ENCODE measurements around the gene FGF19.

The FGF19 gene

DNA sequence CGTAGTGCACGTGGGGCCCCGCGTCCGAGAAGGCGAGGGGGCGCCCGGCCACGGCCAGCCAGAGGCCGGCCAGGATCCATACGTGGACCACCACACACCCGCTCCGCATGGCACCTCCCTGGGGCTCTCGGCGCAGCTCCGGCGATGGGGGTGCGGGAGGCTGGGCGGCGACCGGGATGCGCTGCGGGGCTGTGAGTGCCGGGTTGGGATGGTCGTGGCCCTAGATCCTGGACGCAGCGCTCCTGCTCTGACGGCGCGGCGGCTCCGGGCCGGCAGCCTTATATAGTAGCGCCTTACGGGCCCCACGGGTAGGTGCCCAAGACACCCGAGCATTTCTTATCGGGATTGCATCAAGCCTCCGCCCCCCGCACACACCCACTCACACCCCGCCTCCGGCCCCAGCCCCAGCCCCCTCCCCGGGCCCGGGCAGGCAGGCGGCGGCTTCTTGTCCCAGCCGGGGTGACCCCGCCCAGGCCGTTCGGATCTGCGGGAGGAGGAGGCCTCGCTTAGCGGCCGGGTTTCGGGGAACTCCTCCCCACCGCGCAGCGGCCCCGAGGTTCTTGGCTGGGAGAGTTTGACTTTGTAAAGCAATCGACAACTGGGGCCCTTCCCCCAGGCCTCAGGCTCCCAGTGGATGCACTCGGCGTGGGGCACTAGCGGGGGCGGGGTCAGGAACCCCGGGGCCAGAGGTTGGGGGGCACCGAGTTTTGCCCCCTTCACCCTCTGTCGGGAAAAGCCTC is at the start of gene FGF19:
Gene FGF19, minus strand, starts transcription at position 255 of the 740 bp plus-strand sequence. Its CDS starts 146 bp downstream, at position 109.
- peak; percentile 53 for DNase-seq

- DNase-seq: no peak
Measured at GRCh38 chr11:69752890-69753289, 49.1 kb upstream of the FGF19 start.

DNA sequence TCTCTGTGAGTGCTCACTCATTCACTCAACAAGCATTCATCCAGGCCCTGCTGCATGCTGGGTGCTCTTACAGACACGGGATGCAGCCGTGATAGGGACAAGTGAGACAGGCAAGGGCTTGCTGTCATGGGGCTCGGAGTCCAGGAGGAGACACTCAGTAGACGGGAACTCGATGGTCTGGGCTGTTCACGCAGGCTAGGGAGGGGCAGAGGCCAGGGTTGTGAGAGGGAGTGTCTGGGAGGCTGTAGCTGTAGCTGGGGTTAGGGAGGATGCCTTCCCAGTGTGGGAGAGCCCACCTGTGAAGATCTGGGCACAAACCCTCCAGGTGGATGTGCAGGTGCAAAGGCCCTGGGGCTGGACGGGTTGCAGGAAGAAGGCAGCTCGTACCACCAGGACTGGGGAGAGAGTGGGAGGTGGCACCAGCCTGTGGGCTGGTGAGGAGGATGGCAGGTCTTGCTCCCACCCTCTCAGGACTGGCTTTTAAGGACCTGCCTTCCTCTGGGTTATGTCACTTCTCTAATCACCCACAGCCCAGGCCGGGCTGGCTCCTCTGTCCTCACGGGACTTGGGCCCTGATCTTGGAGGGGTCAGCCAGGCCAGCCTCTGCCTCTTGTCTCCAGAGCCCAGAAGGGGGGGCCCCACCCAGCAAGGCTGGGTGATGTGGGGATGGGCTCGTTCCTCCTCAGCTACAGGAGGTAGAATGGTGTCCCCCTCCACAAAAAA is 47.2 kb upstream of the FGF19 start:
- DNase-seq: no peak

- DNase-seq: no peak
Measured at GRCh38 chr11:69750108-69750850, 46.5 kb upstream of the FGF19 start.

DNA sequence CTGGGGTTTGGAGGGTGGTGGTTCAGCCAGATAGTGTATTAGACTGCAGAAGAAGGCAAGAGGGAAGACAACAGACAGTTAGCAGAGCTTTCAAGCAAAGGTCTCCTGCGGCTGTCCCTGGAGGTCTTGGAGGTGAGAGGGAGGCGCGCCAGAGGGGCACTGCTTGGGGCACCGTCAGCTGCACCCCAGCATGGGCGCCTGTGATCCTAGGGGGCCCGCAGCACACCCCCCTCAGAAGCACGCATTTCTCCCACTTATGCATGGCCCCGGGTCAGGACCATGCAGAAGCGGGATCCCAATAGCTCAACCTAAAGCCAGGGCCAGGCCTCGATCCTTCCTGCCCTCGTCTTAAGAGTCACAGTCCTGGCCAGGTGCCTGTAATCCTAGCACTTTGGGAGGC is 44.8 kb upstream of the FGF19 start:
- no peak for DNase-seq

DNA sequence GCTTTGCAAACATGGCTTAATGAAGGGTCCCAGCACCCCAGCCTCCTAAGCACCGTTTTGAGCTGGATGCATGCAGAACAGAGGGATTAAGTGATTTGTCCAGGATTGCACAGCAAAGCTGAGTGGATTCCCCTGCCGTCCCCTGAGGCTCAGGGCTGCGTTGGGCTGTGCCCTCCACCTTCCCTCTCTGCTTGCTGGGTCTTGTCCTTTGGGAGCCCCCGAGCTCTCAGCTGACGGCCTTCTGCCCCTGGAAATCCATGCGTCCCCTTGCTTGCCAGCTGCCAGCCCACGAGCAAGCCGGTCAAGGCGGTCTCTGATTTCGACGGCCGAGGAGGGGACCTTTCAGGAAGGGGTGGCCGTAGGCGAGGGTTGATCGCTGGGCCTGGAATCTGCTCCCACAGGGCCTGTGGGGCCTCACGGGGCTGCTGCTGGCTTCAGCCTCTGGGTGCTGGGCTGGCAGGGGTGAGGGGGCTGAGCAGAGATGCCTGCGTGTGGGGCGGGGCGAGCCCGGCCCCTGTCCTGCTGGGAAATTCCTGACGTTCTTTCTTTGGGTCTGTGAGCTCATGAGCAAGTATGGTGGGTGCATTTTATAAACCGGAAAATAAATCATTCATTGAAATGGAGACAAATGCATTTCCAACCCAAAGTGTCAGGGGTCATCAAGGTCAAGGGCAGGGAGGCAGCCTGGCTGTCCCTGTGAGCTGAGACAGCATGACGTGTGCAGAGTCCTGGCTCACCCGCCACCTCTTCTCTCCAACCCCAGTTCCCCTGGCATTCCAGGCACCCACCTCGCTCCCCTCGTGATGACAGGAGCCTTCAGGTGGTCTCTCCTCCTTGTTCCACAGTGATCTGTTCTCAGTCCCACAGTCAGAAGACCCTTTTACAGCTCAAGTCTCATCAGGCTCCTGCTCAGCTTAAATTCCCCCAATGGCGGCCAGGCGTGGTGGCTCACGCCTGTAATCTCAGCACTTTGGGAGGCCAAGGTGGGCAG is 43.2 kb upstream of the FGF19 start:
- no peak for DNase-seq

- no peak for DNase-seq
Measured at GRCh38 chr11:69746140-69746539, 42.3 kb upstream of the FGF19 start.

DNA sequence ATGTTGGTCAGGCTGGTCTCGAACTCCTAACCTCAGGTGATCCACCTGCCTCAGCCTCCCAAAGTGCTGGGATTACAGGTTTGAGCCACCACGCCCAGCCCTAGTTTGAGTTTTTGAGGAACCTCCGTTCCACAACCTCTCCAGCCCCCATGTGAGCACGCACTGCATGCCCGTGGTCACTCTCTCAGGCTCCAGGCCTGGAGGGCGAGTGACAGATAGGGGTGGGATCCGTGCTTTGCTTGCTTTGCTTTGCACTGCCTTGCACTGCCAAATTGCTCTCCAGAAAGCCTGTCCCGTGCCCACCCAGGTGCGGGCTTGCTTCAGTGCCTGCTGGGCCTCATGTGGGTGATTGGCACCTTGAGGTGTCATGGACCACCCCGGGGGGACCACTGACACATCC is 41.4 kb upstream of the FGF19 start:
- no peak for DNase-seq

GRCh38 chr11:69744435-69744834 is 40.6 kb upstream of the FGF19 start:
- DNase-seq: no peak

DNA sequence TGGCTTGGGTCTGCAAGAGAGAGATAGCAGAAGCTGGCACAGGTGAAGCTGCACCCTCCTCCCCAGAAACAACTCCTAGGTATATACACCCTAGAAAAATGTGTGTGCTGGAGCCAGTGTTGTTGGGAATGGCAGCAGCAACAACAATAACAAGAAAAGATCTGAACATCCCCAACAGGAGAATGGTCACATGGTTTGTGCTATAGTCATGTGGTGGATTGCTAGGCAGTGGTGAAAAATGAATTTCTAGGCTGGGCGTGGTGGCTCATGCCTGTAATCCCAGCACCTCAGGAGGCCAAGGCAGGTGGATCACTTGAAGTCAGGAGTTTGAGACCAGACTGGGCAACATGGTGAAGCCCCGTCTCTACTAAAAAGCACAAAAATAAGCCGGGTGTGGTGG is 31.0 kb upstream of the FGF19 start:
- DNase-seq: no peak

DNA sequence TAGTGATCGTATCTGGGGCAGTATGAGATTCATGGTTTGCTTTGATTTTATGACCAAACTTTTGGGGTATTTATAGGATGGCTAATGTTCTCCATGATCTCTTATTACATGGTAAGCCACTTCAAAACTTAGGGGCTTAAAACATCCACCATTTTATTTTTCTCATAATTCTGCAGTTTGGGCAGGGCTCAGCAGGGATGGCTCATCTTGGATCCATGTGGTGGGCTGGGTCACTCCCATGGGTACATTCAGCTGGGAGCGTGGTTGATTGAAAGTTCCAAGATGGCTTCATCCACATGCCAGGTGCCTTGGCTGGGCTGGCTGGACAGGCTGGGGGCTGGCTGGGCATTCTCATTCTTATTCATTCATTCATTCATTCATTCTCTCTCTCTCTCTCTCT is 30.5 kb upstream of the FGF19 start:
- DNase-seq: no peak

GRCh38 chr11:69732910-69733309 is 29.1 kb upstream of the FGF19 start:
- no peak for DNase-seq

DNA sequence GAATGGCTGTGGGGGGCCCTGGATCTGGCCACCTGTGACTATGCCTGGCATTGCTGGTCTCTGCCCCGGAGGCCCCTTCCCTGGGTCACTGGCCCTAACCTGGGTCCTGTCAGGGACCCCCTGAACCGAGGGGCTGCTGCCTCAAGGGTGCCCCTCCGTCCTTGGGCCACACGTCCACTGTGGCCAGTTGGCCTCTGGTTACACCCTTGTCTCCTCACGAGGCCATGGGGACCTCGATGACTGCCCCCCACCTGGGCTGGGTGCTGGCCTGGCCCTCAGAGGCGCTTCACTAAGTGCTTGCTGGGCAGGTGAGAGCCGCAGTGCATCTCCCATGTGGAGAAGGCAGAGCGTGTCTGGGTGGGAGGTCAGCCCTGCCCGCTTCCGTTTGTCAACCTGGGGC is 27.3 kb upstream of the FGF19 start:
- DNase-seq: no peak

DNA sequence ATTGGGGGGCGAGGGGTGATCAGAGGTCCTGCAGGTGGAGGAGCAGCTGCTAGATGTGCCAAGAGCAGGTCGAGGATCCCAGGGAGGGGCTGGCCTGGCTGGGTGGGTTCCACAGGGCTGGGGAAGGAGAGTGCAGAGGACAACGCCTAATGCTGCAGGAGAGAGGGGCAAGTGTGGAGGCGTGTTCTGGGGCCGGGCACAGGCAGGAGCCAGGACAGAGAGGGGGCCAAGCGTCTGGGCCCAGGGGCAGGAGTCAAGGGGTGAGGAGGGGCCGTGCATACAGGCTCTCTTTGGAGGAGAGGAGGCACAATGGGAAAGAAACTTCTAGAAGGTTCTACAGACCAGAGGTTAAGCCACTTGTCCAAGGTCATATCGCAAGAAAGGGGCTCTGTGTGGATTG is 26.7 kb upstream of the FGF19 start:
- DNase-seq: no peak

DNA sequence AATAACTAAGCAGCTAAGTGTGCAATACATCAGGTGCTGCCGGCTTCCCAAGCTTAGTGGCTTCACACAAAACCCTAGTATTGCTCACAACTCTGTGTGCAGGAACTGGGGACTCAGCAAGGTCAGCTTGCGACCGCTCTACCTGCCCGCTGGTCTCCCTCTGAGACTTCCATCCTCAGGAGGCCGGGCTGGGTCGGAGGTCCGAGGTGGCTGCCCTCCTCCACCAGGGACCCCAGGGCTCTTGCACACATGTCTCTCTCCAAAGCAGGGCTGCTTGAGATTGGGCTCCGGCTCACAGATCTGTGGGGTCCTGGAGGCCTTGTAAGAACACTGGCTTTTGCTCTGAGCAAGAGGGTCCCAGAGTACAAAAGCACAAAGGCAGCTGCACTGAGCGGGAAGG is 25.4 kb upstream of the FGF19 start:
- no peak for DNase-seq

DNA sequence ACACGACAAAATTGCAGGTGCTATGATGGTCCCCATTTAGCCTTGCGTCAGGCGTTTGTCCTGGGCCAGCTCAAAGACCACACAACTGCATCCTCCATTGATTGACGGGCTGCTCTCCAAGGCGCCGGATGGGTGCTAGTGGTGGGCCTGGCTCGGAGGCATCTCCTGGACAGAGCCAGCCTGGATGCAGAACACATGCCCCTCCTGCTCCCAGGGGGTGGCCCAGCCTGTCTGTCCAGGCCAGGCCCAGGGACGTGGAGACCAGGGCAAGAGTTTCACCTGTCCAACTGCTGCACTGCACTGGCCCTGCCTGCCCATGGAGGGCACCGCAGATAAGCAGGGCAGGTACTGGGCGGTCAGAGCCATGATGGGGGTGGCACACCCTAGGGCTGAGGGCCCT is 23.4 kb upstream of the FGF19 start:
- DNase-seq: no peak

DNA sequence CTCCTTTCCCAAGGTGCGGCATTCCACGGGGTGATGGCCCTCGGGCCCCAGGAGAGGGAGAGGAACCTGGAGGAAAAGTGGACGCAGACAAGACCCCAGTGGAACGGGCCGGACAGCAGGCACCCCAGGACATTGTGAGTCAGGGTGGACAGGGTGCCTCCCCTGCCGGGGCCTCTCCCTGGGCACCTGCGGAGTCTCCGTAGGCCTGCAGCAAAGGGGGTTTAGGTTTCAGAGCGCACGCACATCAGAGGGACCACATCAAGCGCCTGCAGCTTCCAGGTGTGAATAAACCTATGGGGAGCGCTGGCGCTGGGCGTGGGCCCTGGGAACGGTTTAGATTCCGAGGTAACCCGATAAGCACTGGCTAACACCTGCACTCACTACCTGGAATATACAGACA is 22.7 kb upstream of the FGF19 start:
- DNase-seq: no peak

DNA sequence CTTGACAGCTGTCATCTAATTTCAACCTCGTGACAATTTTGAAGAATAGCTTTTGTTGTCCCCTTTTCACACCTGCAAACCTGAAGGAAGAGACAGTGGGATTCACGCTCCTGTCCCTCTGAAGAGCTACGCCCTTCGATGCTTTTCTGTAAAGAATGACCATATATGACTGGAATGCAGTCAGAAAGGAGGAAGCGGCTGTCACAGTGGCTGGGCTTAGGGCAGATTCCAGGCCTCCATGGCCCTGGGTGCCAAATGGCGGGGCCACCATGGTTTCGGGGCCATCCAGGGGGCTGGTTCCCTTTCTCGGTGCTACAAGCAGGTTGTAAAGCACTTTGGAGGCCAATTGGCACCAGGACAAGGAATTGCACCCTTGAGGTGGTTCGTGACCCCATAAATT is 22.2 kb upstream of the FGF19 start:
- DNase-seq: no peak

GRCh38 chr11:69721745-69722144 is 17.9 kb upstream of the FGF19 start:
- DNase-seq: no peak

DNA sequence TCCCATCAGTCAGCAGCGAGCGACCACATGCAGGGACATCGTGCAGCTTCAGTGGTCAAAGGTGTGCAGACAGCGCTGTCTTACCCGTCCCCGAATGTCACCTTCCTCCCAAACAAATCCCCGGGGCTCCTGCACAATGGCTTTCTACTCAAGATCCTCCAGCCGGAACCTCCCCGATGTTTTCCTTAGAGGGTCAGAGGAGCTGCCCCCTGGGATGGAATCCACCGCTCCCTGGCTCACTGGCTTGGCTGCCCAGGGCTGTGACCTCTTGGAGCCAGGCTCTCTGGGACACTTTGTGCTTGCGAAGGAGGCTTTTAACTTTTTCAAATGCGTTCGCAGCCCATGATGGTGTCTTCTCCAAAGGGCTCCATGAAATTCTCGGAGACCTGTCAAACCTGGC is 17.3 kb upstream of the FGF19 start:
- DNase-seq: no peak

DNA sequence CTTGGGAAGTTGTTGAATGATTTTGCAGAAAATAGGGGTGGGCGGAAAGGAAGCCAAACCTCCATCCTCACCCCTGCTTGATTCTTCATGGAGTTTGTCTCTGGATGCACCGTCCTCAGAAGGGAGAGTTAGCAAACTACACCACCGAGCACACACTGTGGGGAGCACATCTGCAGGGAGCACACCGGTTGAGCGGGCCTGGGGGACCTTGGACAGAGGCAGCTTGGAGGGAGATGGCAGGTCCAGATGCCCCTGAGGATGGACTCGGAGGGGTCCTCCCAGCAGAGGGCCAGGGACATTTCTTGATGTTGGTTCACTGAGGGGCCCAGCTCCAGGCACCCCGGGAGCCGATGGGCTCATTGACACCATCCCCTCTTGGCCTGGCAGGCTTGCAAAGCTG is 15.1 kb upstream of the FGF19 start:
- DNase-seq: no peak

GRCh38 chr11:69718147-69718546 is 14.3 kb upstream of the FGF19 start:
- DNase-seq: peak; percentile 54
